Fibroblast of lung (primary cell): ENCODE measurements around the gene JAZF1. TPM values are rescaled to one million over a fixed set of nuclear protein-coding genes. Genes with fewer than 3 reads are reported as not detected.
A peak's percentile ranks its signal among the peaks of the same experiment; 100 is the strongest.

Experiments used
- DNase-seq, 2 donors: peaks; one replicate each; pipeline versions ENCODE4 v3.0.0 to v3.0.0-alpha.2; 2010; ENCODE audit warnings: low read depth in 2 of 2
- H2AFZ ChIP-seq: 2 replicates; pipeline ENCODE4 v1.5.1; 2012; ENCODE audit warnings: low read length, control low read depth, inconsistent platforms
- H3K27ac ChIP-seq: 2 replicates; pipeline ENCODE4 v1.5.1; 2011; ENCODE audit warnings: low read length, control low read depth; ENCODE audit not compliant: insufficient read depth
- H3K27me3 ChIP-seq: 2 replicates; pipeline ENCODE4 v1.5.1; 2011; ENCODE audit warnings: mild to moderate bottlenecking, low read length; ENCODE audit not compliant: control insufficient read depth, insufficient read depth
- H3K36me3 ChIP-seq: 2 replicates; pipeline ENCODE4 v1.5.1; 2011; ENCODE audit warnings: low read length; ENCODE audit not compliant: control insufficient read depth, insufficient read depth
- H3K4me1 ChIP-seq: 2 replicates; pipeline ENCODE4 v1.5.1; 2011; ENCODE audit warnings: low read length; ENCODE audit not compliant: control insufficient read depth, insufficient read depth; ENCODE audit errors: extremely low read depth
- H3K4me2 ChIP-seq: 2 replicates; pipeline ENCODE4 v1.5.1; 2011; ENCODE audit warnings: low read length, control low read depth; ENCODE audit not compliant: insufficient read depth; ENCODE audit errors: extremely low read depth
- H3K4me3 ChIP-seq, 4 experiments: fragments of 200-600 bp in 1 of 4; sonication (generic) in 1 of 4; replicated peaks in 1 of 4; 2 replicates each; pipeline ENCODE4 v1.5.1; 2011 to 2016; ENCODE audit warnings: low read length in 4 of 4, low read depth in 3 of 4, mild to moderate bottlenecking in 3 of 4, control low read depth in 2 of 4, inconsistent platforms in 1 of 4, mixed read lengths in 1 of 4; ENCODE audit not compliant: insufficient read depth in 1 of 4; ENCODE audit errors: control extremely low read depth in 1 of 4
- H3K79me2 ChIP-seq: 2 replicates; pipeline ENCODE4 v1.5.1; 2012; ENCODE audit warnings: mild to moderate bottlenecking, low read length, inconsistent platforms; ENCODE audit not compliant: control insufficient read depth, insufficient read depth
- H3K9ac ChIP-seq: 2 replicates; pipeline ENCODE4 v1.5.1; 2011; ENCODE audit warnings: mild to moderate bottlenecking, low read length, control low read depth; ENCODE audit not compliant: insufficient read depth
- H3K9me3 ChIP-seq: 2 replicates; pipeline ENCODE4 v1.5.1; 2012; ENCODE audit warnings: low read depth, low read length; ENCODE audit not compliant: control insufficient read depth, insufficient read depth
- H4K20me1 ChIP-seq: 2 replicates; pipeline ENCODE4 v1.5.1; 2011; ENCODE audit warnings: low read length; ENCODE audit not compliant: control insufficient read depth, insufficient read depth; ENCODE audit errors: extremely low read depth
- CTCF ChIP-seq, 2 donors: IDR thresholded peaks in 1 of 2; conservative IDR thresholded peaks in 1 of 2; 1 replicate in 1 of 2; 2 replicates in 1 of 2; pipeline ENCODE4 v1.5.1; 2011 to 2012; ENCODE audit warnings: low read length in 2 of 2, control low read depth in 1 of 2, inconsistent platforms in 1 of 2, low read depth in 1 of 2, mild to moderate bottlenecking in 1 of 2
- EZH2 ChIP-seq: IDR thresholded peaks from 2 replicates; pipeline ENCODE4 v1.5.1; 2012; ENCODE audit warnings: low read length, control low read depth, mild to moderate bottlenecking; ENCODE audit errors: missing control alignments
- polyA plus RNA-seq, 2 donors: library from polyadenylated mRNA; depleted of rRNA in 1 of 2; stranded (reverse) in 1 of 2; unstranded in 1 of 2; fragments of >200 nt; gene quantifications; 2 replicates each; pipeline ENCODE4 v1.2.1, GENCODE V29; 2011 to 2012; ENCODE audit warnings: missing spikeins in 1 of 2
- total RNA-seq: library from RNA; depleted of rRNA; stranded (reverse); fragments of >200 nt; gene quantifications from 2 replicates; pipeline ENCODE4 v1.2.1, GENCODE V29; 2014

JAZF1 gene
- total and polyA plus RNA-seq, 2 donors (not counting 1 experiment from before 2014, with no cell fraction given): 9.1 to 9.3 TPM

- Histone ChIP-seq H2AFZ (no peak overlapping the region), H3K79me2 (no peaks in the 10 kb centered on the region), H3K27me3 (no peaks in the 10 kb centered on the region), H3K4me1 (peaks cover 7% of the 10 kb centered on the region), H3K9ac (no peak overlapping the region), H3K36me3 (no peaks in the 10 kb centered on the region), H4K20me1 (no peaks in the 10 kb centered on the region), H3K9me3 (no peaks in the 10 kb centered on the region), H3K4me3 (no peak overlapping the region), H3K27ac (no peak overlapping the region), H3K4me2 (no peak overlapping the region)
- TF ChIP-seq EZH2: no peak
- TF ChIP-seq CTCF (conservative IDR thresholded peaks at IDR 0.05 in 1 of 2, IDR thresholded peaks at IDR 0.05 in 1 of 2; ENCODE audit: low read depth in 1 of 2, low read length in 2 of 2): no peak
- DNase-seq: peak; percentile 42 to 63
Observed at GRCh38 chr7:28106321-28106829, 74.2 kb downstream of the JAZF1 start.

- no peaks in the 10 kb centered on the region for H3K79me2 ChIP-seq
- TF ChIP-seq CTCF (conservative IDR thresholded peaks at IDR 0.05 in 1 of 2, IDR thresholded peaks at IDR 0.05 in 1 of 2; ENCODE audit: low read depth in 1 of 2, low read length in 2 of 2): no peak
- no peak for TF ChIP-seq EZH2
- no peak overlapping the region for H3K27ac ChIP-seq
Observed at GRCh38 chr7:28105234-28105633, 75.4 kb downstream of the JAZF1 start.

GRCh38 chr7:28104811-28105210, 75.8 kb downstream of the JAZF1 start:
- Histone ChIP-seq H2AFZ (no peak overlapping the region), H3K4me2 (no peak overlapping the region), H3K4me3 (no peak overlapping the region), H3K9me3 (no peaks in the 10 kb centered on the region), H3K9ac (no peak overlapping the region), H3K36me3 (no peaks in the 10 kb centered on the region), H3K27ac (no peak overlapping the region), H3K4me1 (peaks cover 7% of the 10 kb centered on the region), H3K79me2 (no peaks in the 10 kb centered on the region), H4K20me1 (no peaks in the 10 kb centered on the region), H3K27me3 (no peaks in the 10 kb centered on the region)
- no peak for DNase-seq
- TF ChIP-seq EZH2 (no peak), CTCF (conservative IDR thresholded peaks at IDR 0.05 in 1 of 2, IDR thresholded peaks at IDR 0.05 in 1 of 2; ENCODE audit: low read depth in 1 of 2, low read length in 2 of 2) (no peak)

More at GRCh38 chr7:28105234-28105633, 75.4 kb downstream of the JAZF1 start:
- H4K20me1 ChIP-seq: no peaks in the 10 kb centered on the region
- H3K9ac ChIP-seq: no peak overlapping the region
- H3K36me3 ChIP-seq: no peaks in the 10 kb centered on the region
- no peak overlapping the region for H2AFZ ChIP-seq
- H3K9me3 ChIP-seq: no peaks in the 10 kb centered on the region
- no peaks in the 10 kb centered on the region for H3K27me3 ChIP-seq
- peaks cover 7% of the 10 kb centered on the region for H3K4me1 ChIP-seq
- H3K4me3 ChIP-seq: no peak overlapping the region
- no peak for DNase-seq
- H3K4me2 ChIP-seq: no peak overlapping the region
